HEK293T (cell line): ENCODE data around the gene RPL31.

Experiments
- ELF4 ChIP-seq: fragments of 450-650 bp; IDR thresholded peaks from 2 replicates; pipeline ENCODE4 v1.6.1; 2017; ENCODE audit warnings: antibody characterized with exemption
- LEF1 ChIP-seq: fragments of 450-650 bp; IDR thresholded peaks from 2 replicates; pipeline ENCODE4 v1.6.1; 2017; ENCODE audit warnings: mild to moderate bottlenecking, borderline replicate concordance
- NFRKB ChIP-seq: fragments of 450-650 bp; IDR thresholded peaks from 2 replicates; pipeline ENCODE4 v1.6.1; 2016; ENCODE audit warnings: mild to moderate bottlenecking, moderate library complexity

DNA sequence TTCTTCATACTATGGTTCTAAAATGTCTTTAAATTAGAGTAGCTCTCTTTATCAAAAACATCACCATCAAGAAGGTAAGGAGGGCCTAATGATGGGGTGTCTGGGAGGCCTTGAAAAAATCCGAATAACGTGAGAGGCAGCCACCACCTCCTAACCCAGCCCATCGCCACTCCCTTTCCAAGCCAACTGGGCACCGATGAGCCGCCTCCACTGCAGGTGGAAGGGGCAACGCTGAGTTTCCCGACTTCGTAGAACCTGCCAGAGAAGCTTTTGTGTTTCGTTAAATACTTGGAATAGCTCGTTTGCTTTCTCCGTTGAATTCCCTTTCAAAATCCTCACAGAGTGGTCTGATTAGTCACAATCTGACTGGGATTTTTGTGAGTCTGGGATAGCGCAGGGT is 22.0 kb upstream of the RPL31 start:
- TF ChIP-seq LEF1 (no peak), NFRKB (no peak), ELF4 (no peak)
